K562 (cell line): ENCODE data around the gene ORAI3. TPM values are rescaled to one million over a fixed set of nuclear protein-coding genes. Genes with fewer than 3 reads are reported as not detected.

Experiments
- ATF7 ChIP-seq: fragments of 450-650 bp; IDR thresholded peaks from 2 replicates; pipeline ENCODE4 v1.7.1; 2014; ENCODE audit warnings: mild to moderate bottlenecking, moderate library complexity
- CC2D1A ChIP-seq: fragments of 450-650 bp; IDR thresholded peaks from 2 replicates; pipeline ENCODE4 v1.6.1; 2017; ENCODE audit warnings: mild to moderate bottlenecking
- COPS2 ChIP-seq: fragments of 450-650 bp; conservative IDR thresholded peaks from 2 replicates; pipeline ENCODE4 v1.6.1; 2016; ENCODE audit warnings: mild to moderate bottlenecking, moderate library complexity
- DDX20 ChIP-seq: fragments of 450-650 bp; IDR thresholded peaks from 2 replicates; pipeline ENCODE4 v1.6.1; 2016; ENCODE audit warnings: missing genetic modification characterization, low read depth, mild to moderate bottlenecking, missing compliant biosample characterization, moderate library complexity
- HNRNPL ChIP-seq: fragments of 200-400 bp; formaldehyde crosslinking; IDR thresholded peaks from 2 replicates; pipeline ENCODE4 v1.6.1; 2017; ENCODE audit warnings: low read depth, mild to moderate bottlenecking, low read length
- KLF10 ChIP-seq: fragments of 250-450 bp; sonication (Bioruptor Pico); IDR thresholded peaks from 2 replicates; pipeline ENCODE4 v1.6.1; 2021; ENCODE audit warnings: matching md5 sums
- NCOA4 ChIP-seq: fragments of 450-650 bp; IDR thresholded peaks from 2 replicates; pipeline ENCODE4 v1.6.1; 2018; ENCODE audit warnings: mild to moderate bottlenecking; ENCODE audit not compliant: partially characterized antibody
- NCOA6 ChIP-seq: fragments of 450-650 bp; IDR thresholded peaks from 2 replicates; pipeline ENCODE4 v1.6.1; 2017; ENCODE audit warnings: mild to moderate bottlenecking
- SMAD4 ChIP-seq: fragments of 250-450 bp; sonication (Bioruptor Pico); conservative IDR thresholded peaks from 2 replicates; pipeline ENCODE4 v1.8.0; 2021; ENCODE audit warnings: inconsistent platforms, mild to moderate bottlenecking, moderate library complexity
- STAG1 ChIP-seq: sonication (generic); formaldehyde crosslinking; IDR thresholded peaks from 2 replicates; pipeline ENCODE4 v1.5.0; 2020; ENCODE audit warnings: missing genetic modification reagents, borderline replicate concordance
- TCF7L2 ChIP-seq: fragments of 150-350 bp; IDR thresholded peaks from 2 replicates; pipeline ENCODE4 v1.6.1; 2016; ENCODE audit warnings: low read depth, mild to moderate bottlenecking, low read length, moderate library complexity
- THRAP3 ChIP-seq: fragments of 450-650 bp; IDR thresholded peaks from 2 replicates; pipeline ENCODE4 v1.6.1; 2016; ENCODE audit warnings: mild to moderate bottlenecking, inconsistent platforms, borderline replicate concordance
- XRCC3 ChIP-seq: fragments of 450-650 bp; IDR thresholded peaks from 2 replicates; pipeline ENCODE4 v1.6.1; 2017; ENCODE audit warnings: mild to moderate bottlenecking, moderate library complexity
- ZEB2 ChIP-seq: fragments of 450-650 bp; IDR thresholded peaks from 2 replicates; pipeline ENCODE4 v1.6.1; 2016
- ZNF174 ChIP-seq: fragments of 250-450 bp; sonication (Bioruptor Pico); IDR thresholded peaks from 2 replicates; pipeline ENCODE4 v1.4.0; 2020; ENCODE audit warnings: mild to moderate bottlenecking
- ZNF184 ChIP-seq: sonication (generic); formaldehyde crosslinking; IDR thresholded peaks from 2 replicates; pipeline ENCODE4 v1.5.0; 2020; ENCODE audit warnings: missing genetic modification reagents
- ZNF274 ChIP-seq: IDR thresholded peaks from 2 replicates; pipeline ENCODE4 v1.6.1; 2011; ENCODE audit warnings: low read depth, mild to moderate bottlenecking, low read length, moderate library complexity, borderline replicate concordance
- polyA plus RNA-seq, 8 experiments: library from polyadenylated mRNA; depleted of rRNA in 4 of 8; stranded (reverse) in 5 of 8; unstranded in 3 of 8; fragments of >200 nt; fragmentation: Nextera tagmentation in 2 of 8; fragmentation: Illumina TruSeq in 1 of 8; extraction: Ambion mirVana in 2 of 8; extraction: Trizol in 1 of 8; gene quantifications; 2 replicates each; pipeline versions ENCODE4 v1.2.1 to v1.2.3, GENCODE V29; 2011 to 2014; ENCODE audit warnings: inconsistent platforms in 1 of 8, missing spikeins in 1 of 8
- total RNA-seq, 7 experiments: library from RNA; depleted of rRNA in 6 of 7; stranded (reverse); fragments of >200 nt in 6 of 7; fragmentation: Illumina TruSeq in 2 of 7; extraction: Trizol in 2 of 7; gene quantifications; 2 replicates each; pipeline versions ENCODE4 v1.2.1 to v1.2.3, GENCODE V29; 2011 to 2021; ENCODE audit warnings: low replicate concordance in 1 of 7
- TF ChIP-seq, protein P1 (sequence below): fragments of 250-450 bp; sonication (Bioruptor Pico); IDR thresholded peaks from 2 replicates; pipeline ENCODE4 v1.5.0; 2021
- TF ChIP-seq, protein P2 (sequence below): fragments of 450-650 bp; IDR thresholded peaks from 2 replicates; pipeline ENCODE4 v1.6.1; 2016; ENCODE audit warnings: low read depth, mild to moderate bottlenecking, moderate library complexity
- TF ChIP-seq, protein P3 (sequence below): sonication (generic); formaldehyde crosslinking; IDR thresholded peaks from 2 replicates; pipeline ENCODE4 v1.8.0; 2022; ENCODE audit warnings: mild to moderate bottlenecking, missing genetic modification reagents
- TF ChIP-seq, protein P4 (sequence below): fragments of 250-450 bp; sonication (Bioruptor Pico); IDR thresholded peaks from 2 replicates; pipeline ENCODE4 v1.5.0; 2020; ENCODE audit warnings: mild to moderate bottlenecking
- TF ChIP-seq, protein P5 (sequence below): IDR thresholded peaks from 3 replicates; pipeline ENCODE4 v1.6.1; 2011; ENCODE audit warnings: borderline replicate concordance, mild to moderate bottlenecking, moderate library complexity; ENCODE audit not compliant: insufficient read length; ENCODE audit errors: extremely low read depth

The ORAI3 gene
- total and polyA plus RNA-seq, 9 of the 15 experiments (the other 6 are each of a cell fraction or from before 2014, with no cell fraction given), result 4.9 to 23.3 (median 14.1) TPM

DNA sequence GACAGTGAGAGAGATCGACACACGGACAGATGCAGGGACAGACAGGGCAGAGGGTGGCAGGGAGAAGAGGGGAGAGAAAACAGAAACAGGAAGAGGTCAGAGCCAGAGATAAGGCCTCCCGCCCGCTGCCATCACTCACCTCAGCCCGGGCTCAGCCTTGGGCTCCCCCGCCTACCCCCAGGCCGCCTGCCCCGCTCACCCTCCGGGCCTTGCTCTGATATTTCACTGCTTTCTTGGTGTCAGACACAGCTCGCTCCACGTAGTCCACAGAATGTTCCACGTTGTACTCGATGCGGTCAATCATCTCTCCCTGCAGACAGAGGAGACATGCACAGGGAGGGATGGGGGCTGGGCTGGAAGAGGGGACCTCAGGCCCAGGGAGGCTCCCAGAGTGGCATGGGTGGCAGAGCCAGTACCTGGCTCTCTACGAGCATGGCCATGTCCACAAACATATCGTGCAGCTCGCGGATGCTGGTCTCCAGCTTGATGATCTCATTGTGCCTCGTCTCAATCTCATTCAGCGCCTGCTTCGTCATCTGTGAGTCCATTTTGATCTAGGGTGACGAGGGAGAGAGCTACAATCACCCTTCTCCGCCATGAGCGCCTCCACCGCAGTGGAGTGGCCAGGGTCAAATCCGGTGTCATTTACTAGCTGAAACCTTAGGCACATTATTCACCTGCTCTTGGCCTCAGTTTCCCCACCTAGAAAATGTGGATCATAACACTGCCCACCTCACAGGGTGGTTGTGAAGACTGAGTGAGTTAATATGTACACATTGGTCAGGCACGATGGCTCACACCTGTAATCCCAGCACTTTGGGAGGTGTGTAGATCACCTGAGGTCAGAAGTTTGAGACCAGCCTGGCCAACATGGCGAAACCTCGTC lies 44.3 kb downstream of the ORAI3 start (continued):
- TF ChIP-seq STAG1, result no peak
- TF ChIP-seq, protein P1, sequence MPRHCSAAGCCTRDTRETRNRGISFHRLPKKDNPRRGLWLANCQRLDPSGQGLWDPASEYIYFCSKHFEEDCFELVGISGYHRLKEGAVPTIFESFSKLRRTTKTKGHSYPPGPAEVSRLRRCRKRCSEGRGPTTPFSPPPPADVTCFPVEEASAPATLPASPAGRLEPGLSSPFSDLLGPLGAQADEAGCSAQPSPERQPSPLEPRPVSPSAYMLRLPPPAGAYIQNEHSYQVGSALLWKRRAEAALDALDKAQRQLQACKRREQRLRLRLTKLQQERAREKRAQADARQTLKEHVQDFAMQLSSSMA (CRISPR knock-in tag), result no peak
- TF ChIP-seq ZNF274, result no peak
- TF ChIP-seq DDX20, result no peak
- no peak for TF ChIP-seq ZNF174 (CRISPR knock-in tag)
- TF ChIP-seq KLF10, result no peak
- no peak for TF ChIP-seq NCOA6
- TF ChIP-seq ATF7, result no peak
- TF ChIP-seq, protein P2, sequence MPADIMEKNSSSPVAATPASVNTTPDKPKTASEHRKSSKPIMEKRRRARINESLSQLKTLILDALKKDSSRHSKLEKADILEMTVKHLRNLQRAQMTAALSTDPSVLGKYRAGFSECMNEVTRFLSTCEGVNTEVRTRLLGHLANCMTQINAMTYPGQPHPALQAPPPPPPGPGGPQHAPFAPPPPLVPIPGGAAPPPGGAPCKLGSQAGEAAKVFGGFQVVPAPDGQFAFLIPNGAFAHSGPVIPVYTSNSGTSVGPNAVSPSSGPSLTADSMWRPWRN, result no peak
- TF ChIP-seq, protein P3, sequence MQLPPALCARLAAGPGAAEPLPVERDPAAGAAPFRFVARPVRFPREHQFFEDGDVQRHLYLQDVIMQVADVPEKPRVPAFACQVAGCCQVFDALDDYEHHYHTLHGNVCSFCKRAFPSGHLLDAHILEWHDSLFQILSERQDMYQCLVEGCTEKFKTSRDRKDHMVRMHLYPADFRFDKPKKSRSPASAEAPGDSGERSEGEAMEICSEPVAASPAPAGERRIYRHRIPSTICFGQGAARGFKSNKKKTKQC (CRISPR knock-in tag), result no peak
- TF ChIP-seq NCOA4, result no peak
- no peak for TF ChIP-seq THRAP3
- TF ChIP-seq SMAD4 (CRISPR knock-in tag), result peak; percentile 59
- TF ChIP-seq XRCC3, result no peak
- 0 out of 2 replicates have a peak, but pooled peaks have one; percentile 42 for TF ChIP-seq ZEB2
- TF ChIP-seq, protein P4, sequence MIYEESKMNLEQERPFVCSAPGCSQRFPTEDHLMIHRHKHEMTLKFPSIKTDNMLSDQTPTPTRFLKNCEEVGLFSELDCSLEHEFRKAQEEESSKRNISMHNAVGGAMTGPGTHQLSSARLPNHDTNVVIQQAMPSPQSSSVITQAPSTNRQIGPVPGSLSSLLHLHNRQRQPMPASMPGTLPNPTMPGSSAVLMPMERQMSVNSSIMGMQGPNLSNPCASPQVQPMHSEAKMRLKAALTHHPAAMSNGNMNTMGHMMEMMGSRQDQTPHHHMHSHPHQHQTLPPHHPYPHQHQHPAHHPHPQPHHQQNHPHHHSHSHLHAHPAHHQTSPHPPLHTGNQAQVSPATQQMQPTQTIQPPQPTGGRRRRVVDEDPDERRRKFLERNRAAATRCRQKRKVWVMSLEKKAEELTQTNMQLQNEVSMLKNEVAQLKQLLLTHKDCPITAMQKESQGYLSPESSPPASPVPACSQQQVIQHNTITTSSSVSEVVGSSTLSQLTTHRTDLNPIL, result no peak
- TF ChIP-seq CC2D1A, result no peak
- no peak for TF ChIP-seq COPS2
- TF ChIP-seq, protein P5, sequence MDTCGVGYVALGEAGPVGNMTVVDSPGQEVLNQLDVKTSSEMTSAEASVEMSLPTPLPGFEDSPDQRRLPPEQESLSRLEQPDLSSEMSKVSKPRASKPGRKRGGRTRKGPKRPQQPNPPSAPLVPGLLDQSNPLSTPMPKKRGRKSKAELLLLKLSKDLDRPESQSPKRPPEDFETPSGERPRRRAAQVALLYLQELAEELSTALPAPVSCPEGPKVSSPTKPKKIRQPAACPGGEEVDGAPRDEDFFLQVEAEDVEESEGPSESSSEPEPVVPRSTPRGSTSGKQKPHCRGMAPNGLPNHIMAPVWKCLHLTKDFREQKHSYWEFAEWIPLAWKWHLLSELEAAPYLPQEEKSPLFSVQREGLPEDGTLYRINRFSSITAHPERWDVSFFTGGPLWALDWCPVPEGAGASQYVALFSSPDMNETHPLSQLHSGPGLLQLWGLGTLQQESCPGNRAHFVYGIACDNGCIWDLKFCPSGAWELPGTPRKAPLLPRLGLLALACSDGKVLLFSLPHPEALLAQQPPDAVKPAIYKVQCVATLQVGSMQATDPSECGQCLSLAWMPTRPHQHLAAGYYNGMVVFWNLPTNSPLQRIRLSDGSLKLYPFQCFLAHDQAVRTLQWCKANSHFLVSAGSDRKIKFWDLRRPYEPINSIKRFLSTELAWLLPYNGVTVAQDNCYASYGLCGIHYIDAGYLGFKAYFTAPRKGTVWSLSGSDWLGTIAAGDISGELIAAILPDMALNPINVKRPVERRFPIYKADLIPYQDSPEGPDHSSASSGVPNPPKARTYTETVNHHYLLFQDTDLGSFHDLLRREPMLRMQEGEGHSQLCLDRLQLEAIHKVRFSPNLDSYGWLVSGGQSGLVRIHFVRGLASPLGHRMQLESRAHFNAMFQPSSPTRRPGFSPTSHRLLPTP, result no peak
- TF ChIP-seq TCF7L2, result no peak
- TF ChIP-seq ZNF184 (CRISPR knock-in tag), result no peak
- peak; percentile 53; the same call in 1 of the 2 replicates for TF ChIP-seq HNRNPL
